Esophagus muscularis mucosa (tissue), 4 donors: ENCODE data around the gene SARS1. TPM values are rescaled to one million over a fixed set of nuclear protein-coding genes. Genes with fewer than 3 reads are reported as not detected.
A peak's percentile ranks its signal among the peaks of the same experiment; 100 is the strongest.

Experiments used
- DNase-seq: peaks from one replicate; pipeline ENCODE4 v3.0.0-alpha.2; 2017; ENCODE audit errors: extremely low spot score
- H3K27ac ChIP-seq, 4 donors: fragments of 200-600 bp; sonication (generic); replicated peaks in 1 of 4; 1 replicate in 3 of 4; 2 replicates in 1 of 4; pipeline ENCODE4 v1.5.1; 2016 to 2019; ENCODE audit warnings: mild to moderate bottlenecking in 1 of 4
- H3K27me3 ChIP-seq, 4 donors: fragments of 200-600 bp; sonication (generic); one replicate each; pipeline versions ENCODE4 v1.5.1 to v1.6.0; 2016 to 2019
- H3K36me3 ChIP-seq, 4 donors: fragments of 200-600 bp; sonication (generic); one replicate each; pipeline ENCODE4 v1.5.1; 2016 to 2019
- H3K4me1 ChIP-seq, 4 donors: fragments of 200-600 bp; sonication (generic); one replicate each; pipeline ENCODE4 v1.5.1; 2016 to 2019
- H3K4me3 ChIP-seq, 4 donors: fragments of 200-600 bp; sonication (generic); 1 replicate in 2 of 4; 2 replicates in 2 of 4; pipeline ENCODE4 v1.5.1; 2016 to 2019; ENCODE audit warnings: mild to moderate bottlenecking in 4 of 4, moderate library complexity in 1 of 4
- H3K9me3 ChIP-seq, 4 donors: fragments of 200-600 bp; sonication (generic); 1 replicate in 3 of 4; 2 replicates in 1 of 4; pipeline ENCODE4 v1.5.1; 2016 to 2019
- EP300 ChIP-seq: sonication (generic); formaldehyde crosslinking; IDR thresholded peaks from one replicate; pipeline ENCODE4 v1.6.1; 2017; ENCODE audit warnings: antibody characterized with exemption
- POLR2A ChIP-seq: fragments of 450-650 bp; IDR thresholded peaks from one replicate; pipeline ENCODE4 v1.6.1; 2017; ENCODE audit warnings: antibody characterized with exemption, moderate library complexity, mild to moderate bottlenecking, low read depth
- POLR2AphosphoS5 ChIP-seq, 2 donors: sonication (generic); formaldehyde crosslinking; IDR thresholded peaks; one replicate each; pipeline ENCODE4 v1.6.1; 2017; ENCODE audit warnings: antibody characterized with exemption in 2 of 2
- WGBS: methylation state at CpG from one replicate; pipeline ENCODE4 v1.1.5; 2018; 5-methylcytosine and 5-hydroxymethylcytosine counted together
- intact Hi-C: fragments of 100-400 bp; cut with DNase I; formaldehyde crosslinking; loops from one replicate; pipeline ENCODE4 v1.15.1; 2023
- total RNA-seq, 4 donors: library from RNA; depleted of rRNA; stranded (reverse); fragments of >200 nt; gene quantifications; one replicate each; pipeline versions ENCODE4 v1.1.0 to v1.2.1, GENCODE V29; 2016
- TF ChIP-seq, protein P1 (sequence below), 3 experiments: fragments of 200-600 bp in 2 of 3; fragments of 450-650 bp in 1 of 3; sonication (generic) in 2 of 3; IDR thresholded peaks; one replicate each; pipeline ENCODE4 v1.5.1; 2017 to 2019; ENCODE audit warnings: antibody characterized with exemption in 3 of 3, mild to moderate bottlenecking in 2 of 3, moderate library complexity in 1 of 3

Gene SARS1, protein sequence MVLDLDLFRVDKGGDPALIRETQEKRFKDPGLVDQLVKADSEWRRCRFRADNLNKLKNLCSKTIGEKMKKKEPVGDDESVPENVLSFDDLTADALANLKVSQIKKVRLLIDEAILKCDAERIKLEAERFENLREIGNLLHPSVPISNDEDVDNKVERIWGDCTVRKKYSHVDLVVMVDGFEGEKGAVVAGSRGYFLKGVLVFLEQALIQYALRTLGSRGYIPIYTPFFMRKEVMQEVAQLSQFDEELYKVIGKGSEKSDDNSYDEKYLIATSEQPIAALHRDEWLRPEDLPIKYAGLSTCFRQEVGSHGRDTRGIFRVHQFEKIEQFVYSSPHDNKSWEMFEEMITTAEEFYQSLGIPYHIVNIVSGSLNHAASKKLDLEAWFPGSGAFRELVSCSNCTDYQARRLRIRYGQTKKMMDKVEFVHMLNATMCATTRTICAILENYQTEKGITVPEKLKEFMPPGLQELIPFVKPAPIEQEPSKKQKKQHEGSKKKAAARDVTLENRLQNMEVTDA
- total RNA-seq, result 100 to 1,000 TPM; 125 to 180 (median 144) TPM

DNA sequence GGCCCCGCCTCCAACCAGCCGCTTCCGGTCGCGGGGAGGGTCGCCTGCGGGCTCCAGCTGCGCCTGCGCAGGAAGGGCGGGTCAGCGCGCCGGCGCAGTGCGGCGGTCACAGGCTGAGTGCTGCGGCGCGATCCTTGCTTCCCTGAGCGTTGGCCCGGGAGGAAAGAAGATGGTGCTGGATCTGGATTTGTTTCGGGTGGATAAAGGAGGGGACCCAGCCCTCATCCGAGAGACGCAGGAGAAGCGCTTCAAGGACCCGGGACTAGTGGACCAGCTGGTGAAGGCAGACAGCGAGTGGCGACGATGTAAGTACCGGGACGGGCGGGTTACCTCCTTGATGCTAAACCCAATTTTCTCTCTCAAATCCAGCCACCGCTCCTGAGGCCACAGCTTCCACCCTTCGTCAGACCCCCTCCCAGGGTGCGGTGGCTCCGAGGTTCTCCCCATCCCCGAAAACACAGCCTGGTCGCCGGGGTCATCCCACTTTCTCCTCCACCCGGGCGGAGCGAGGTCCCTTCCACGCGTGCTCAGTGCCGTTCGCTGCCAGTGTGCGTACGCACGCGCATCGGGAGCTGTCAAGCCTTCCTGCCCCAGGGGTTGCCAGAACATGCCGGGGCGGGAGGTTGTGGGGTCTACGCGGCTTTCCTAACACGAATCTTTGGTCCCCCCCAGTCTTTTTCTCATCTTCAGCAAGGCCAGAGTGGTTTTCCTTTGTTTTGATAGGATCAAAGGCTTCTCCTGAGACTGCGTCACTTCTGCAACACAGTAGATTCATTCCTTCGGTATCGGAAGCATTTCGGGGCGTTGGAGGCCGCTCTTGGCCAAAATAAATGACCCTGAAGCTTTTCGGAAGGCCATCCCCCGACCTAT is at the start of gene SARS1:
SARS1 (plus strand) TSS at position 95 of the 870 bp plus-strand sequence; CDS start at position 170, 75 bp downstream.
- 1% methylated on average over 31 of the region's 64 CpGs for WGBS
- TF ChIP-seq EP300 (no peak), POLR2A (peak; percentile 86), POLR2AphosphoS5 (IDR thresholded peaks at IDR 0.05) (peak; percentile 98 to 99)
- TF ChIP-seq, protein P1, sequence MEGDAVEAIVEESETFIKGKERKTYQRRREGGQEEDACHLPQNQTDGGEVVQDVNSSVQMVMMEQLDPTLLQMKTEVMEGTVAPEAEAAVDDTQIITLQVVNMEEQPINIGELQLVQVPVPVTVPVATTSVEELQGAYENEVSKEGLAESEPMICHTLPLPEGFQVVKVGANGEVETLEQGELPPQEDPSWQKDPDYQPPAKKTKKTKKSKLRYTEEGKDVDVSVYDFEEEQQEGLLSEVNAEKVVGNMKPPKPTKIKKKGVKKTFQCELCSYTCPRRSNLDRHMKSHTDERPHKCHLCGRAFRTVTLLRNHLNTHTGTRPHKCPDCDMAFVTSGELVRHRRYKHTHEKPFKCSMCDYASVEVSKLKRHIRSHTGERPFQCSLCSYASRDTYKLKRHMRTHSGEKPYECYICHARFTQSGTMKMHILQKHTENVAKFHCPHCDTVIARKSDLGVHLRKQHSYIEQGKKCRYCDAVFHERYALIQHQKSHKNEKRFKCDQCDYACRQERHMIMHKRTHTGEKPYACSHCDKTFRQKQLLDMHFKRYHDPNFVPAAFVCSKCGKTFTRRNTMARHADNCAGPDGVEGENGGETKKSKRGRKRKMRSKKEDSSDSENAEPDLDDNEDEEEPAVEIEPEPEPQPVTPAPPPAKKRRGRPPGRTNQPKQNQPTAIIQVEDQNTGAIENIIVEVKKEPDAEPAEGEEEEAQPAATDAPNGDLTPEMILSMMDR (IDR thresholded peaks at IDR 0.05), result no peak
- Histone ChIP-seq H3K27ac (peak within 1 kb of the TSS; percentile 91 to 97 (median 93)), H3K4me1 (peaks cover 26 to 45% (median 43%) of the 10 kb centered on the region in 4 donors), H3K36me3 (peaks cover 0 to 6% (median 0%) of the 10 kb centered on the region in 4 donors), H3K9me3 (no peaks in the 10 kb centered on the region), H3K27me3 (no peaks in the 10 kb centered on the region), H3K4me3 (peak within 1 kb of the TSS; percentile 76 to 92 (median 82))
- intact Hi-C loops, result no loop called here
- DNase-seq, result peak; percentile 96

DNA sequence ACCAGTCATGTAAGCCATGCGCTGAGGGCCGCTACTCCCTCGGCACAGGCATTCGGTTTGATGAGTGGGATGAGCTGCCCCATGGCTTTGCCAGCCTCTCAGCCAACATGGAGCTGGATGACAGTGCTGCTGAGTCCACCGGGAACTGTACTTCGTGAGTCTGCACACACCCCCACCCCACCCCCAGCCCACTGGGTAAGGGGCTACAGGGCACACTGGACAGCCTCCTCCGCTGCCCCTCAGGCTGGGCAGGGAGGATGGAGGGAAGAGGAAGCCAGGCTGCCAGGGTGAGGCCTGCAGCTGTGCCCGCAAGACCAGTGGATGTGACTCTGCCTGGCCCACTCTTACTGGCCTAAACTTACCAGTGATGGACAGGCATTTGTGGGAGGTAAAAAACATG is 49.2 kb upstream of the SARS1 start:
- WGBS, result 95% methylated on average over 8 of the region's 8 CpGs
- no peaks in the 10 kb centered on the region for H3K36me3 ChIP-seq
- intact Hi-C loops, result no loop called here
- no peak for DNase-seq
- H3K9me3 ChIP-seq, result no peaks in the 10 kb centered on the region
- H3K27ac ChIP-seq, result no peak overlapping the region
- H3K4me3 ChIP-seq, result no peak overlapping the region
- no peaks in the 10 kb centered on the region for H3K27me3 ChIP-seq
- no peak for TF ChIP-seq EP300
- TF ChIP-seq, protein P1 (IDR thresholded peaks at IDR 0.05), result no peak
- peaks cover 7 to 16% (median 15%) of the 10 kb centered on the region in 4 donors for H3K4me1 ChIP-seq

DNA sequence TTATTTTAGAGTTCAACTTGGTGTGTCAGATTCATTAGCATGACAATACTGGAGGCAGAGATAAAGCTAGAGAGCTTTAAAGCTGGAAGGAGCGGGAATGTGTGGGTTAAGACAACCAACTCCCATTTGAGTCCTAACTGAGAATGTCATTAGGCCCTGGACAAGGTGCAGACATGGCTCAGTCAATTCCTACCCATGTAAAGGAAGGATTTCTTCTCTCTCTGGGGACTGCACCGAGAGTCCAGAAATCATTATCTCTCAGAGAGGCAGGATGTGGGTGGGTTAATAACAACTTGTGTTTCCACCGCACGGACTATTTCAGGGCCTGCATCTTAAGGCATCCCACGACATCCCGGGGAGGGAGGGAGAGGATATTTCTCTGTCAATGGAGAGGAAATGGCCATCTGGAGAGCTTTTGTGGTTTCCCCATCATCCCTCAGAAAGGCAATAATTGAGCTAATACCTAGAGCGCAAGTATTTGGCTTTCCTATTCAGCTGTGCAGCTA is 46.7 kb upstream of the SARS1 start:
- Histone ChIP-seq H3K36me3 (no peaks in the 10 kb centered on the region), H3K4me3 (no peak overlapping the region), H3K27me3 (no peaks in the 10 kb centered on the region), H3K4me1 (peaks cover 1 to 10% (median 9%) of the 10 kb centered on the region in 4 donors), H3K27ac (no peak overlapping the region), H3K9me3 (no peaks in the 10 kb centered on the region)
- TF ChIP-seq POLR2A (no peak), EP300 (no peak), POLR2AphosphoS5 (IDR thresholded peaks at IDR 0.05) (no peak)
- TF ChIP-seq, protein P1 (IDR thresholded peaks at IDR 0.05), result no peak
- intact Hi-C loops, result no loop called here
- DNase-seq, result no peak
- 63% methylated on average over 7 of the region's 7 CpGs for WGBS

DNA sequence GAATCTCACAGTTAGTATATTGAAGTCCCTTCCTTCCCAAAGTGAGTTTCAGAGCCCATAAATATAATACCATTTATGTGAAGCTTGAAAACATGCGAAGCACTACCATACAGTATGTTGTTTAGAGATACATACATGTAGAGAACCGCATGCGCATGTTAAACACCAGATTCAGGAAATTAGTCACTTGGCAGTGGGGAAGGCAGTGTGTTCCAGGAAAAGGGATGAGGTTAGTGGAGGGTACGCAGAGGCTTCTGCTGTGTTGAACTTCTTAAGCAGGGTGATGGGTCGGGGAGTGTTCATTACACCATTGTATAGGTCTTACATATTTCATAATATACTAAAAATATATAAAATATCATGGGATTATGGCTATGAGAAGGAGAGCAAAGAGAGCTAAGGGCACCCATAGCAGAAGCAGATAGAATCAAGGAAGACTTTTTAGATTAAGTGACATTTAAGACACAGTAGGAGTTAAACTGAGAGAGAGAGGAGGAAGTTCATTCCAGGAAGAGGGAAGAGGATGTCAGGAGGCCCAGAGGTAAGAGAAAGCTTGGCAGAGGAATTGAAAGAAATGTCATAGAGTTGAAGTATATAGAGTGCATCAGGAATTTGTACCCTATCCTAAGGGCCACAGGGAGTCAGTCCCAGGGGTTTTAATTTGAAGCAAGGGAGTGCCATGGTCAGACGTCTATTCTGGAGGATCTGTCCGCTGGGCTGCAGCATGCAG is 43.5 kb upstream of the SARS1 start:
- 69% methylated on average over 7 of the region's 7 CpGs for WGBS
- H3K4me1 ChIP-seq, result no peaks in the 10 kb centered on the region
- H3K27me3 ChIP-seq, result no peaks in the 10 kb centered on the region
- no peaks in the 10 kb centered on the region for H3K9me3 ChIP-seq
- H3K36me3 ChIP-seq, result no peaks in the 10 kb centered on the region
- no peak overlapping the region for H3K4me3 ChIP-seq
- intact Hi-C loops, result no loop called here
- TF ChIP-seq, protein P1 (IDR thresholded peaks at IDR 0.05), result no peak
- no peak for TF ChIP-seq POLR2AphosphoS5 (IDR thresholded peaks at IDR 0.05)
- TF ChIP-seq POLR2A, result no peak
- TF ChIP-seq EP300, result no peak
- DNase-seq, result no peak
- no peak overlapping the region for H3K27ac ChIP-seq
